Activated CD8-positive, alpha-beta memory T cell treated with anti-CD3 and anti-CD28 coated beads for 24 hours (primary cell): ENCODE results near the gene FOXJ3.
A peak's percentile ranks its signal among the peaks of the same experiment; 100 is the strongest.

Experiments
- DNase-seq: peaks from one replicate; pipeline ENCODE4 v3.0.0-alpha.2; 2020

Gene FOXJ3

DNA sequence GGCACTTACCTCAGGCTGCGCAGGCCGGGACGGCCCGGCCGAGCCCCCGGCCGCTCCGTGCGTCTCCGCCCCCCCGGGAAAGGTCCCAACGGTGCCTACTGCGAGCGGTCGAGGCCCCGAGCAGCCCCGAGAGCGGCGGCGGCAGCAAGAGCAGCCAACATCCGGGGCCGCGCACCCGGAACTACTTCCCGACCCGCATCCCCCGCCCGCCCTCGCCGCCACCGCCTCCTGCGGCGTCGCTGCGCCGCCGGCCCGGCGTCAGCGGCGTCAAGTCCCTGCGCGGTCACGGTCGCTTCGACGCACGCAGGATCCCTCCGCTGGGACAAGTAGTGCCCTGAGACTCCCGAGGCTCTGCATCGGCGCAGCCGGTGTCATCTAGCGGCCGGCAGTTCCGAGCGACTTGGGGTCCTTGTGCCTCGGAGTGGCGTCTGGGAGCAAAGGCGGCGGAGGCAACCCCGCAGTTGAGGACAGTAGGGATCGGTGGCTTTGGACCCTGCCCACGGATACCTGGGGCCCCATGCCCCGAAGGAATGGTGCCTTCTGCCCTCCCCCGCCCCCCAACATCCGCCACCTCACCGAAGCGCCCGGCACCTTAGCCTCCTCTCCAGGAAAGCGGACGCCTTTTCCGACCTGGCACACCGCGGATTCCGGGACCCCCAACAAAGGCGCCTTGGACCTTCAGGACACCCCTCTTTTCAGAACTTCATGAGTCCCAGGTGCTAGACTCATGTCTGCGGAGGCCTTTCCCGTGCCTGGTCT, at the start of gene FOXJ3:
Gene FOXJ3 (minus strand): TSS at position 186 of the 759 bp plus-strand sequence. CDS start 24,142 bp downstream, outside the sequence.
- DNase-seq: peak; percentile 97

GRCh38 chr1:42381280-42381673, 46.2 kb upstream of the FOXJ3 start:
- DNase-seq: no peak

GRCh38 chr1:42380586-42381279, 45.7 kb upstream of the FOXJ3 start, which contains the start of gene RIMKLA:
TSS of gene RIMKLA (plus strand) at chr1:42380792. CDS start at chr1:42380935, 143 bp downstream.
- DNase-seq: peak; percentile 82

GRCh38 chr1:42379794-42380585, 45.0 kb upstream of the FOXJ3 start:
- DNase-seq: no peak

DNA sequence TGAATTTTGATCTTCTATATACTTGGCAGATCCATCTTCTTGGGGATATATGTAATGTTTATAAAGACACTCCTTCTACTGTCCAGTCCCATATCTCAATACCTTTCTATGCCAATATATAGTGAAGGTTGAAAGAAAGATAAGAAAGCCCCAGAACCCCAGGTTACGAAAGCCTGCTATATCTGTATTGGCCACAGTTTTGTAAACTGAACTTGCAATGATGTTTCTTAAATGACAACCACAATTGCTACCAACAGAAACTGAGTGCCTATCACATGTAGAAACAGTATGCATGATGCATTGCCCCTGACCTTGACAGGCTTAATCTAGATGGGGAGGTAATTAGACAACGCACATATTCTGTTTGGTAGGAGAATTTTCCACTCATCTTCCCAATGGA, 37.8 kb upstream of the FOXJ3 start:
- no peak for DNase-seq

GRCh38 chr1:42370876-42371549, 36.0 kb upstream of the FOXJ3 start:
- no peak for DNase-seq

GRCh38 chr1:42369471-42369870, 34.4 kb upstream of the FOXJ3 start:
- DNase-seq: no peak

DNA sequence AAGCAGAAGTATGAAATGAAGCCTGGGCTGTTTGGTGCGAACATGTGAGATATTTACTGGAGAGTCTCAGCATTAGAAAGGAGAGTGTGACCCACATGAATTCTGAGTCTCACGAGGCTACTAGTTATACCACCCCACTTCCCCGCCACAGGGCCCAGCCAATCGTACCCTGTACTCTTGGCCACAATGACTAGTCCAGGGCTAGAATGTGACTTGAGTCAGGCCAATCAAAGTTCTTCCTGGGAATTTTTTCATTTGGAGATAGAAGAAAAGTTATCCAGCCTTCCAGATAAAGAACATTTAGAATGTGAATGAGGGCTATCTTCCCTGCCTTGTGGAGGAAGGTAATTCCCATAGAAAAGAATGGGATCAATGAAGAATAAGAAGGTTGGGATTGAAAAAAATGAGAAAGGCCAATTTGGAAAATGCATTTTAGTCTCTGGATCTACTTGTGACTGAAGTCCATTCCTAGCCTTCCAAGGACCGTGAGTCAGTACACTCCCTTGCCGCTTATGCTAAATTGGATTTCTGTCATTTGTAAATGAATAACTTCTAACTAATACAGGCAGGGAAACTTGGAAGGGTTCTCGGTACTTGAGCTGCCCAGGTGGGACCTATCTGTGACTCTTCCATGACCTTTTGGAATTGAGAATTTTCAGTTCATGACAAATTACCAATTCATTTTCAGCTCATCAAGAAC, 33.2 kb upstream of the FOXJ3 start:
- no peak for DNase-seq

DNA sequence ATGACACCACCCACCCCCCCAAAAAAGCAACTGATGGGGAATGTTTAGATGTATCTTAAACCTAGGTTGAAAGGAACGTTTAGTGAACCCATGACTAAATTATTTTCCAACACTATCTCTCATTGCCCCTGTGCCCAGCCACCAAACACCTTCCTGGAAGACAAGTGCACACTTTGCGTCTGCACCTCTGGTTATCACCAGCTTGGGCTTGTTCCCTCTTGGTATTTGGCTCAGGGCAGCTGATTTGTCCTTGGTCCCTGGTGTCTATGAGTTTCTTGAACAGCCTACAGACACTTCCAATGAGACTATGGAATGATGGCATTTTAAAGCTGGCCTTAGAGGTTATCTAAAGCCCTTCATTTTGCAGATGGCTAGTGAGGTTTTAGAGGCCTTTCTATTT, 30.1 kb upstream of the FOXJ3 start:
- no peak for DNase-seq

DNA sequence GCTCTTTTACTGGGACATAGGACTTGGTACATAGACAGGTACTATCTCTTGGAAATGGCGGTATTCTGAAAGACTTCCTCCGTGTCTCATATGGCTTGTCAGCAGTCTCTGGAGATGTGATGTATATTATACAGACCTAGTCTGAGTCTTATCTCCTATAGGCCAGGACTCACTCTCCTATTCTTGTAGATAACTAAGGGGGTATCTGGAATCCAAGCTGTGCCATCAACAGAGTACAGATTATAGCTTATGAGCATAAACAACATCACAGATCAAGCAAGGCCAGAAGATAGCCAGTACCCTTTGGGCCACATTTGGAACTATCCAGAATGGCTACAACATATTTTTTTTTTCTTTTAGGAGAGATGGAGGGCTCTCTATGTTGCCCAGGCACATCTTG, 29.5 kb upstream of the FOXJ3 start:
- no peak for DNase-seq

GRCh38 chr1:42364089-42364488, 29.1 kb upstream of the FOXJ3 start:
- DNase-seq: no peak

- DNase-seq: no peak
Observed at GRCh38 chr1:42359466-42359865, 24.4 kb upstream of the FOXJ3 start.

DNA sequence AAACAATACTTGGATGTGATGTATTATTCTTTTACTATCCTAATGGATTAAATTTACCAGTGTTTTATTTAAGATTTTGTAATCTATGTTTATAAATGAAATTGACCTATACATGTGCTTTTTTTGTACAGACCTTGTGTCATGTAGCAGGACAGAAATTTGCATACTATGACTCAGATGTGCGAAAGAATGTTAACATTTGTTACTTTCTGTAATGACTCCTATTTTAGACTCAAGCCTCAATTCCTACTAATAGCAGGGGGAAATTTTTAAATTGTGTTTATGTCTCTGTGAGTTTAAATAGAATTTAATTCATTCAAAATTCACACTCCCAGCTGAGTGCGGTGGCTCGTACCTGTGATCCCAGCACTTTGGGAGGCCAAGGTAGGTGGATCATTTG, 23.8 kb upstream of the FOXJ3 start:
- no peak for DNase-seq

DNA sequence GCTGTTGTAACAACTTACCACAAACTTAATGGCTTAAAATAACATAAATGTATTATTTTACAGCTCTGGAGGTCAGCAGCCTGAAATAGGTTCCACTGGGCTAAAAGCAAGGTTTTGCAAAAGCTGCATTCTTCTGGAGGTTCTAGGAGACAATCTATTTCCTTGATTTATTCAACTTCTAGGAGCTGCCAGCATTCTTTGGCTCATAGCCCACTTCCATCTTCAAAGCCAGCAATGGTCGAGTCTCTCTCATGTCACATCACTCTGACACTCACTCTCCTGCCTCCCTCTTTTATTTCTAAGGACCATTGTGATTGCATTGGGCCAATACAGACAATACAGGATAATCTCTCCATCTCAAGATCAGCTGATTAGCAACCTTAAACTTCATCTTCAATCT, 15.1 kb upstream of the FOXJ3 start:
- DNase-seq: no peak

DNA sequence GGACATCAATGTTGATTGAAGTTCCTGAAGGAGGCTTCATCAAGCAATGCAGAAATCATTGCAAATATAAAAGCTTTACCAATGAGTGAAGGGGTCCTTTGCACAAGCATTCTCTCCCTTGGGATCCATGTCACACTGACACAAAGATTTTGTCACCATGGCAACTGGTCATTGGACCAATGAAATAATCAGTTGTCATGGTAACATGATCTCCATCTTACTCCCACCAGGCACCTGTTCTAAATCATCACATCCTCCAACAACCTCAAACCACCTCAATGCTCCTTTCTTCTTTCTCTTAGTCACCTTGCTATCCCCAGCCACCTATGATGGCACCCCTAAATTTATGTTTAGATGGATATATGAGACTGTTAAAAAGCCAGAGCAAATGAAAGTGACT, 13.5 kb upstream of the FOXJ3 start:
- no peak for DNase-seq

GRCh38 chr1:42343049-42343448, 8.0 kb upstream of the FOXJ3 start:
- no peak for DNase-seq

- no peak for DNase-seq
Observed at GRCh38 chr1:42340901-42341300, 5.9 kb upstream of the FOXJ3 start.

- no peak for DNase-seq
Observed at GRCh38 chr1:42340093-42340492, 5.1 kb upstream of the FOXJ3 start.

GRCh38 chr1:42336978-42337377, 1.9 kb upstream of the FOXJ3 start:
- DNase-seq: no peak

DNA sequence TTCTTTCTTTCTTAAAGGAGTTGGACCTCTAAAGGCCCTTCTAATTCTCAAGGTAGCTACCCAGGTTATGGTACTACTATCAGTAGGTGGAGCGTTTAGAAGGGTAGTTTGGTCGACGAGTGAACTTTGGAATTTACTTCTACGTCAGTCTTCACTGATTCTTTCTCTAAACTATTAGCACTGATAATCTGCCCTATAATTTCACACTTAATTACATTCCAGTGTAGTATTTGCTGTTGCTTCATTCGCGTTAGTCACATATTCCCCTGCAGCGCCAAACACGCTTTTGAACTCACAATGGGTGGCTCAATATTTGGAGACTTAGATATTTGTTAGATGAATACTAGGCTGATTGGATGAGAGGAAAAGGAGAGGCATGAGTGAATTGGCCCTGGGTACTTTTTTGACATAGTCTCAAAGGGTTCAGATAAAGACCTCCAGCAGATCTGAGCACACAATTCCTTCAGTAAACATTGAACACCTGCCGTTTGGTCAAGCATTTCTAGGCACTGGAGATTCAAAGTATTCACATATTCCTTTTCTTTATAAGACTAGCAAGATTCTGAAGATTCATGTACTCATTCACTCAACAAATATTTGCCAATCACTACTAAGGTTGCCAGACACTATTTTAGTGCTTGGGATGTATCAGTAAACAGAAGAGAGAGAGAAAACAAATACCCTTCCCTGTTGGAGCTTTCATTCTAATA, 929 bp upstream of the FOXJ3 start:
- DNase-seq: no peak

GRCh38 chr1:42334240-42335049, 590 bp downstream of the FOXJ3 start:
- no peak for DNase-seq
